Neuronal stem cell (in vitro differentiated cells): Measurements from ENCODE around the gene DIAPH2.

ENCODE experiments used
- DNase-seq: peaks from one replicate; pipeline ENCODE4 v3.0.0-alpha.2; 2013; ENCODE audit warnings: low spot score
- H2AFZ ChIP-seq: one replicate; pipeline ENCODE4 v1.6.1; 2013; ENCODE audit warnings: mild to moderate bottlenecking, low read length, inconsistent platforms
- H2AK5ac ChIP-seq: 2 replicates; pipeline ENCODE4 v1.6.1; 2013; ENCODE audit warnings: low read depth, mild to moderate bottlenecking, inconsistent platforms, low read length, moderate library complexity, mixed read lengths
- H2BK120ac ChIP-seq: 2 replicates; pipeline ENCODE4 v1.6.1; 2013; ENCODE audit warnings: low read depth, mild to moderate bottlenecking, inconsistent platforms, low read length, moderate library complexity, mixed read lengths
- H2BK12ac ChIP-seq: one replicate; pipeline ENCODE4 v1.6.1; 2013; ENCODE audit warnings: low read length, inconsistent platforms
- H2BK15ac ChIP-seq: 2 replicates; pipeline ENCODE4 v1.6.1; 2013; ENCODE audit warnings: mild to moderate bottlenecking, low read length, inconsistent platforms, mixed read lengths
- H2BK5ac ChIP-seq: one replicate; pipeline ENCODE4 v1.6.1; 2013; ENCODE audit warnings: inconsistent platforms, mild to moderate bottlenecking, low read length, moderate library complexity
- H3K14ac ChIP-seq: one replicate; pipeline ENCODE4 v1.6.1; 2013; ENCODE audit warnings: low read length, inconsistent platforms
- H3K18ac ChIP-seq: 2 replicates; pipeline ENCODE4 v1.6.1; 2013; ENCODE audit warnings: low read length, inconsistent platforms
- H3K23ac ChIP-seq: 2 replicates; pipeline ENCODE4 v1.6.1; 2013; ENCODE audit warnings: low read depth, mild to moderate bottlenecking, mixed read lengths, low read length, inconsistent platforms; ENCODE audit not compliant: poor library complexity
- H3K27ac ChIP-seq: replicated peaks from 3 replicates; pipeline ENCODE4 v1.5.1; 2013; ENCODE audit warnings: low read length, inconsistent platforms
- H3K27me3 ChIP-seq, 3 experiments: 2 replicates each; pipeline ENCODE4 v1.6.1; 2013; ENCODE audit warnings: low read length in 3 of 3, mild to moderate bottlenecking in 2 of 3, inconsistent platforms in 1 of 3, low read depth in 1 of 3, mixed read lengths in 1 of 3, moderate library complexity in 1 of 3; ENCODE audit not compliant: control insufficient read depth in 3 of 3, insufficient read depth in 3 of 3
- H3K36me3 ChIP-seq, 2 donors: replicated peaks in 1 of 2; 2 replicates each; pipeline ENCODE4 v1.6.1; 2013; ENCODE audit warnings: low read length in 2 of 2; ENCODE audit not compliant: control insufficient read depth in 2 of 2, insufficient read depth in 2 of 2
- H3K4ac ChIP-seq: 2 replicates; pipeline ENCODE4 v1.6.1; 2013; ENCODE audit warnings: inconsistent platforms, mild to moderate bottlenecking, low read length, moderate library complexity
- H3K4me1 ChIP-seq, 2 donors: 1 replicate in 1 of 2; 2 replicates in 1 of 2; pipeline ENCODE4 v1.6.1; 2013; ENCODE audit warnings: low read length in 2 of 2, low read depth in 1 of 2; ENCODE audit not compliant: control insufficient read depth in 2 of 2, insufficient read depth in 1 of 2
- H3K4me2 ChIP-seq: one replicate; pipeline ENCODE4 v1.6.1; 2013; ENCODE audit warnings: mild to moderate bottlenecking, low read length, inconsistent platforms; ENCODE audit not compliant: insufficient read depth, poor library complexity, severe bottlenecking
- H3K4me3 ChIP-seq, 2 donors: 2 replicates each; pipeline ENCODE4 v1.5.1; 2013; ENCODE audit warnings: low read length in 2 of 2, mild to moderate bottlenecking in 2 of 2, inconsistent platforms in 1 of 2, moderate library complexity in 1 of 2
- H3K79me1 ChIP-seq: one replicate; pipeline ENCODE4 v1.6.1; 2013; ENCODE audit warnings: low read depth, mild to moderate bottlenecking, inconsistent platforms, low read length, moderate library complexity
- H3K9ac ChIP-seq: one replicate; pipeline ENCODE4 v1.6.1; 2013; ENCODE audit warnings: mild to moderate bottlenecking, low read depth, low read length, inconsistent platforms; ENCODE audit not compliant: poor library complexity
- H3K9me3 ChIP-seq, 2 donors: replicated peaks in 1 of 2; 2 replicates each; pipeline versions ENCODE3 to v1.6.1; 2013; ENCODE audit warnings: low read length in 2 of 2, mild to moderate bottlenecking in 2 of 2, inconsistent platforms in 1 of 2, low read depth in 1 of 2, mixed read lengths in 1 of 2, moderate library complexity in 1 of 2; ENCODE audit not compliant: control insufficient read depth in 2 of 2, insufficient read depth in 1 of 2
- H4K8ac ChIP-seq: one replicate; pipeline ENCODE4 v1.6.1; 2013; ENCODE audit warnings: low read depth, mild to moderate bottlenecking, inconsistent platforms, low read length, moderate library complexity
- H4K91ac ChIP-seq: one replicate; pipeline ENCODE4 v1.6.1; 2013; ENCODE audit warnings: low read length, low read depth, mild to moderate bottlenecking, inconsistent platforms; ENCODE audit not compliant: poor library complexity
- WGBS, 2 donors: extraction: QIAGEN DNeasy Blood & Tissue Kit; methylation state at CpG; one replicate each; pipeline ENCODE4 v1.1.7; 2013; ENCODE audit warnings: missing lambda C conversion rate in 2 of 2, mixed read lengths in 1 of 2; ENCODE audit not compliant: insufficient read length in 2 of 2, insufficient replicate concordance in 1 of 2; ENCODE audit errors: extremely low coverage in 2 of 2; 5-methylcytosine and 5-hydroxymethylcytosine counted together

Gene DIAPH2

DNA sequence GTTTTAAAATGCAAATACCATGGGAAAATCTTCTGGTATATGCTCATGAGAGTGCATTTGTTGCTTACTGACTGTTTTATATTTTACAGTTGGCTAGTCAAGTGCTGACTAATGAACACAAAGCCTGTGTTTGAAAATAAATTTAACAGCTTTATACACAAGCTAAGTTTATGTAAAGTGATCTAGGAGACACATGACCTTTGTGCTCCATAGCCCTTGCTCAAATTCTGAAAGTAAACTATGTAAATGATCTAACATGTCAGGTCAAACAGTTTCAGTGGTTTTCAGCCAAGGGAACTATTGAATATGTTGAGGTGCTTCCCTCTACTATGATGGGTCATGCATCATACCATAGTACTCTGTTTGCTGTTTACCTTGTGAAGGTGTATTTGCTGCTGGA, 36.7 kb downstream of the DIAPH2 start:
- no peak overlapping the region for H2BK12ac ChIP-seq
- no peak overlapping the region for H3K9ac ChIP-seq
- no peak overlapping the region for H2BK5ac ChIP-seq
- no peak overlapping the region for H3K27ac ChIP-seq
- H4K8ac ChIP-seq, result no peak overlapping the region
- H3K4ac ChIP-seq, result no peak overlapping the region
- no peak overlapping the region for H3K4me3 ChIP-seq
- no peak overlapping the region for H3K4me2 ChIP-seq
- H3K18ac ChIP-seq, result no peak overlapping the region
- no peaks in the 10 kb centered on the region for H3K4me1 ChIP-seq
- H3K27me3 ChIP-seq, result no peaks in the 10 kb centered on the region
- H4K91ac ChIP-seq, result no peak overlapping the region
- no peak overlapping the region for H3K23ac ChIP-seq
- H2AFZ ChIP-seq, result no peak overlapping the region
- no peak for DNase-seq
- H3K79me1 ChIP-seq, result no peaks in the 10 kb centered on the region
- no peak overlapping the region for H2BK15ac ChIP-seq
- no peak overlapping the region for H2AK5ac ChIP-seq
- H3K14ac ChIP-seq, result no peak overlapping the region
- no peaks in the 10 kb centered on the region for H3K9me3 ChIP-seq
- H2BK120ac ChIP-seq, result no peak overlapping the region
- H3K36me3 ChIP-seq, result no peaks in the 10 kb centered on the region

DNA sequence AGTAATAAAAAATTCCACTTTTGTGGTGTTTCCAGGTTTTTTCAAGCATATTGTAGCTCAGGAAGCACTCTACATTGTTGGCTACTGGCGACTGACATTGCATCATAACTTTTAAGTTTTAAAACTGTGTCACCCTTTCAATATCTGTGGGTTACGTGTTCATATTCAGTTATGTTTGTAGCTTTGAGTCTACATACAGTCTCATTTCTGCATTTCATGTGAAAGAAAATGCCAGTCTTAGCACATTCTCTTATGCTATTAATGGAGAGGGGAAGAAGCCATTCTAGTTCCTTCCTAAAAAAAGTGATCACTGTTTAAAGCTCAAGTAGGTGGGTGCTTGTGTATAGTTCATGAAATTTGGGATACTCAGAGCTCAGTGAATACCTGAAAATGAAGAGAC, 38.1 kb downstream of the DIAPH2 start:
- DNase-seq, result no peak
- no peak overlapping the region for H3K9ac ChIP-seq
- no peak overlapping the region for H3K14ac ChIP-seq
- no peak overlapping the region for H2BK120ac ChIP-seq
- H3K27ac ChIP-seq, result no peak overlapping the region
- no CpG with 5 or more reads among the region's 2 CpGs for WGBS, 2 donors
- H4K8ac ChIP-seq, result no peak overlapping the region
- H3K4ac ChIP-seq, result no peak overlapping the region
- H3K27me3 ChIP-seq, result no peaks in the 10 kb centered on the region
- no peak overlapping the region for H3K18ac ChIP-seq
- no peak overlapping the region for H3K4me2 ChIP-seq
- H3K9me3 ChIP-seq, result no peaks in the 10 kb centered on the region
- H2BK12ac ChIP-seq, result no peak overlapping the region
- no peak overlapping the region for H3K23ac ChIP-seq
- no peaks in the 10 kb centered on the region for H3K36me3 ChIP-seq
- H4K91ac ChIP-seq, result no peak overlapping the region
- no peak overlapping the region for H2AFZ ChIP-seq
- no peak overlapping the region for H3K4me3 ChIP-seq
- H2AK5ac ChIP-seq, result no peak overlapping the region
- H2BK5ac ChIP-seq, result no peak overlapping the region
- no peaks in the 10 kb centered on the region for H3K4me1 ChIP-seq
- H3K79me1 ChIP-seq, result no peaks in the 10 kb centered on the region
- no peak overlapping the region for H2BK15ac ChIP-seq

DNA sequence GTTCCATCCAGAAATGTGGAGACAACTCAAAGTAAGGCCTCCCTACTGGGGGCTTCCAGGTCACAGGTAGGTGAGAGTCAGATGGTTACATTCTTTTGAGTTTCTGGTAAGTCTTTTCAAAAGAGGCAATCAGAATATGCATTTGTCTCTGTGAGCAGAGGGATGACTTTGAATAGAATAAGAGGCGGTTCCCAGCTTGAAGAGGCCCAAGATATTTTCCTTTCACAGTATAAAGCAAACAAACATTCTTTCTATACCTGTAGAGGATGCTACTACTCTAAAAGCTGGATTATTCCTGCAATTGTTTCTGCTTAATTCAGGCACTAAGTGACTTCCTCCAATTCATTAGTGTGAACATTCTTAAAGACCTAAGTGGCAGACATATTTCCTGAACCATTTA, 44.4 kb downstream of the DIAPH2 start:
- no peak for DNase-seq
- no peaks in the 10 kb centered on the region for H3K36me3 ChIP-seq
- H3K18ac ChIP-seq, result no peak overlapping the region
- no CpG with 5 or more reads among the region's 1 CpG for WGBS, 2 donors
- no peak overlapping the region for H3K4ac ChIP-seq
- H4K8ac ChIP-seq, result no peak overlapping the region
- H4K91ac ChIP-seq, result no peak overlapping the region
- no peaks in the 10 kb centered on the region for H3K9me3 ChIP-seq
- H3K4me1 ChIP-seq, result no peaks in the 10 kb centered on the region
- no peak overlapping the region for H2AFZ ChIP-seq
- H3K14ac ChIP-seq, result no peak overlapping the region
- H3K79me1 ChIP-seq, result no peaks in the 10 kb centered on the region
- H2BK120ac ChIP-seq, result no peak overlapping the region
- no peak overlapping the region for H2BK15ac ChIP-seq
- H3K27me3 ChIP-seq, result no peaks in the 10 kb centered on the region
- H3K27ac ChIP-seq, result no peak overlapping the region
- H3K4me2 ChIP-seq, result no peak overlapping the region
- no peak overlapping the region for H2BK12ac ChIP-seq
- no peak overlapping the region for H2BK5ac ChIP-seq
- H3K9ac ChIP-seq, result no peak overlapping the region
- no peak overlapping the region for H2AK5ac ChIP-seq
- H3K23ac ChIP-seq, result no peak overlapping the region
- no peak overlapping the region for H3K4me3 ChIP-seq

GRCh38 chrX:96729868-96730643, 45.4 kb downstream of the DIAPH2 start:
- no CpG with 5 or more reads among the region's 2 CpGs for WGBS, 2 donors
- Histone ChIP-seq H3K27ac (no peak overlapping the region), H2BK15ac (no peak overlapping the region), H3K14ac (no peak overlapping the region), H2BK5ac (no peak overlapping the region), H2AK5ac (no peak overlapping the region), H3K36me3 (no peaks in the 10 kb centered on the region), H3K4me3 (no peak overlapping the region), H4K91ac (no peak overlapping the region), H3K4me2 (no peak overlapping the region), H3K4ac (no peak overlapping the region), H2BK120ac (no peak overlapping the region), H2AFZ (no peak overlapping the region), H3K23ac (no peak overlapping the region), H2BK12ac (no peak overlapping the region), H3K9me3 (no peaks in the 10 kb centered on the region), H3K27me3 (no peaks in the 10 kb centered on the region), H3K9ac (no peak overlapping the region), H3K4me1 (no peaks in the 10 kb centered on the region), H3K79me1 (no peaks in the 10 kb centered on the region), H3K18ac (no peak overlapping the region), H4K8ac (no peak overlapping the region)
- no peak for DNase-seq
